KMS-11 (cell line): Measurements from ENCODE around the gene DONSON.

Experiments used
- H2AFZ ChIP-seq: fragments of 200-600 bp; sonication (generic); 2 replicates; pipeline ENCODE4 v1.6.1; 2016; ENCODE audit warnings: antibody characterized with exemption, mixed run types, low read depth
- H3K27ac ChIP-seq: fragments of 200-600 bp; sonication (generic); 2 replicates; pipeline ENCODE4 v1.6.1; 2016; ENCODE audit warnings: mild to moderate bottlenecking, mixed run types
- H3K27me3 ChIP-seq: fragments of 200-600 bp; sonication (generic); 2 replicates; pipeline ENCODE4 v1.6.1; 2017; ENCODE audit warnings: mild to moderate bottlenecking, low read depth, mixed run types, moderate library complexity; ENCODE audit not compliant: insufficient read depth
- H3K36me3 ChIP-seq: fragments of 200-600 bp; sonication (generic); 2 replicates; pipeline ENCODE4 v1.6.1; 2017; ENCODE audit warnings: mild to moderate bottlenecking, mixed run types; ENCODE audit not compliant: insufficient read depth
- H3K4me1 ChIP-seq: fragments of 200-600 bp; sonication (generic); 2 replicates; pipeline ENCODE4 v1.6.1; 2016; ENCODE audit warnings: mild to moderate bottlenecking, low read depth, mixed run types; ENCODE audit not compliant: poor library complexity, severe bottlenecking
- H3K4me2 ChIP-seq: fragments of 200-600 bp; sonication (generic); 2 replicates; pipeline ENCODE4 v1.7.0; 2016; ENCODE audit warnings: mild to moderate bottlenecking, mixed run types
- H3K4me3 ChIP-seq: fragments of 200-600 bp; sonication (generic); IDR thresholded peaks from 2 replicates; pipeline ENCODE4 v1.6.1; 2017; ENCODE audit warnings: low read depth, low read length, mixed read lengths; ENCODE audit not compliant: insufficient read depth
- H3K79me2 ChIP-seq: fragments of 200-600 bp; sonication (generic); 2 replicates; pipeline ENCODE4 v1.6.1; 2016; ENCODE audit warnings: low read depth, mixed run types; ENCODE audit not compliant: insufficient read depth
- H3K9ac ChIP-seq: fragments of 200-600 bp; sonication (generic); 2 replicates; pipeline ENCODE4 v1.6.1; 2016; ENCODE audit warnings: mild to moderate bottlenecking, mixed run types
- H4K20me1 ChIP-seq: fragments of 200-600 bp; sonication (generic); 2 replicates; pipeline ENCODE4 v1.6.1; 2016; ENCODE audit warnings: mild to moderate bottlenecking, mixed run types; ENCODE audit not compliant: insufficient read depth
- TF ChIP-seq, protein P1 (sequence below): fragments of 200-600 bp; sonication (generic); conservative IDR thresholded peaks from 2 replicates; pipeline ENCODE4 v1.6.1; 2017; ENCODE audit warnings: low read depth, mild to moderate bottlenecking, antibody characterized with exemption, low read length, moderate library complexity, mixed read lengths

DONSON gene

DNA sequence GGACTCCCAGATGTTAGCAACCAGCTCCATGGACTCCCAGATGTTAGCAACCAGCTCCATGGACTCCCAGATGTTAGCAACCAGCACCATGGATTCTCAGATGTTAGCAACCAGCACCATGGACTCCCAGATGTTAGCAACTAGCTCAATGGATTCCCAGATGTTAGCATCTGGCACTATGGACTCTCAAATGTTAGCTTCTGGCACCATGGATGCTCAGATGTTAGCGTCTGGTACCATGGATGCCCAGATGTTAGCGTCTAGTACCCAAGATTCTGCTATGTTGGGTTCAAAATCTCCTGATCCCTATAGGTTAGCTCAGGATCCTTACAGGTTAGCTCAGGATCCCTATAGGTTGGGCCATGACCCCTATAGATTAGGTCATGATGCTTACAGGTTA lies 36.8 kb downstream of the DONSON start:
- H3K4me3 ChIP-seq, result no peak overlapping the region
- no peak overlapping the region for H3K27ac ChIP-seq
- H3K27me3 ChIP-seq, result no peaks in the 10 kb centered on the region
- H3K4me2 ChIP-seq, result no peak overlapping the region
- H2AFZ ChIP-seq, result no peak overlapping the region
- H3K79me2 ChIP-seq, result peaks cover 98% of the 10 kb centered on the region
- TF ChIP-seq, protein P1, sequence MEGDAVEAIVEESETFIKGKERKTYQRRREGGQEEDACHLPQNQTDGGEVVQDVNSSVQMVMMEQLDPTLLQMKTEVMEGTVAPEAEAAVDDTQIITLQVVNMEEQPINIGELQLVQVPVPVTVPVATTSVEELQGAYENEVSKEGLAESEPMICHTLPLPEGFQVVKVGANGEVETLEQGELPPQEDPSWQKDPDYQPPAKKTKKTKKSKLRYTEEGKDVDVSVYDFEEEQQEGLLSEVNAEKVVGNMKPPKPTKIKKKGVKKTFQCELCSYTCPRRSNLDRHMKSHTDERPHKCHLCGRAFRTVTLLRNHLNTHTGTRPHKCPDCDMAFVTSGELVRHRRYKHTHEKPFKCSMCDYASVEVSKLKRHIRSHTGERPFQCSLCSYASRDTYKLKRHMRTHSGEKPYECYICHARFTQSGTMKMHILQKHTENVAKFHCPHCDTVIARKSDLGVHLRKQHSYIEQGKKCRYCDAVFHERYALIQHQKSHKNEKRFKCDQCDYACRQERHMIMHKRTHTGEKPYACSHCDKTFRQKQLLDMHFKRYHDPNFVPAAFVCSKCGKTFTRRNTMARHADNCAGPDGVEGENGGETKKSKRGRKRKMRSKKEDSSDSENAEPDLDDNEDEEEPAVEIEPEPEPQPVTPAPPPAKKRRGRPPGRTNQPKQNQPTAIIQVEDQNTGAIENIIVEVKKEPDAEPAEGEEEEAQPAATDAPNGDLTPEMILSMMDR, result no peak
- no peak overlapping the region for H3K9ac ChIP-seq
- H3K4me1 ChIP-seq, result no peaks in the 10 kb centered on the region
- H3K36me3 ChIP-seq, result peaks cover 67% of the 10 kb centered on the region; the same call in 1 of the 2 replicates
- peaks cover 48% of the 10 kb centered on the region for H4K20me1 ChIP-seq

DNA sequence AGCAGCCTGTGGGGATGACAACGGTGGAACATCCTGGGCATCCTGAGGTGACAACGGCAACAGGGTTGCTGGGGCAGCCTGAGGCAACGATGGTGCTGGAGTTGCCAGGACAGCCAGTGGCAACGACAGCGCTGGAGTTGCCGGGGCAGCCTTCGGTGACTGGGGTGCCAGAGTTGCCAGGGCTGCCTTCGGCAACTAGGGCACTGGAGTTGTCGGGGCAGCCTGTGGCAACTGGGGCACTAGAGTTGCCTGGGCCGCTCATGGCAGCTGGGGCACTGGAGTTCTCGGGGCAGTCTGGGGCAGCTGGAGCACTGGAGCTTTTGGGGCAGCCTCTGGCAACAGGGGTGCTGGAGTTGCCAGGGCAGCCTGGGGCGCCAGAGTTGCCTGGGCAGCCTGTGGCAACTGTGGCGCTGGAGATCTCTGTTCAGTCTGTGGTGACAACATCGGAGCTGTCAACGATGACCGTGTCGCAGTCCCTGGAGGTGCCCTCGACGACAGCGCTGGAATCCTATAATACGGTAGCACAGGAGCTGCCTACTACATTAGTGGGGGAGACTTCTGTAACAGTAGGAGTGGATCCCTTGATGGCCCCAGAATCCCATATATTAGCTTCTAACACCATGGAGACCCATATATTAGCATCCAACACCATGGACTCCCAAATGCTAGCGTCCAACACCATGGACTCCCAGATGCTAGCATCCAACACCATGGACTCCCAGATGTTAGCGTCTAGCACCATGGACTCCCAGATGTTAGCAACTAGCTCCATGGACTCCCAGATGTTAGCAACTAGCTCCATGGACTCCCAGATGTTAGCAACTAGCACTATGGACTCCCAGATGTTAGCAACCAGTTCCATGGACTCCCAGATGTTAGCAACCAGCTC lies 37.5 kb downstream of the DONSON start:
- Histone ChIP-seq H3K4me1 (peaks cover 6% of the 10 kb centered on the region), H4K20me1 (peaks cover 54% of the 10 kb centered on the region), H3K4me3 (no peak overlapping the region), H3K36me3 (peaks cover 72% of the 10 kb centered on the region; the same call in 1 of the 2 replicates), H3K27ac (no peak overlapping the region), H3K4me2 (no peak overlapping the region), H3K9ac (no peak overlapping the region), H3K27me3 (no peaks in the 10 kb centered on the region), H3K79me2 (peaks cover 98% of the 10 kb centered on the region), H2AFZ (no peak overlapping the region)
- TF ChIP-seq, protein P1, result no peak

DNA sequence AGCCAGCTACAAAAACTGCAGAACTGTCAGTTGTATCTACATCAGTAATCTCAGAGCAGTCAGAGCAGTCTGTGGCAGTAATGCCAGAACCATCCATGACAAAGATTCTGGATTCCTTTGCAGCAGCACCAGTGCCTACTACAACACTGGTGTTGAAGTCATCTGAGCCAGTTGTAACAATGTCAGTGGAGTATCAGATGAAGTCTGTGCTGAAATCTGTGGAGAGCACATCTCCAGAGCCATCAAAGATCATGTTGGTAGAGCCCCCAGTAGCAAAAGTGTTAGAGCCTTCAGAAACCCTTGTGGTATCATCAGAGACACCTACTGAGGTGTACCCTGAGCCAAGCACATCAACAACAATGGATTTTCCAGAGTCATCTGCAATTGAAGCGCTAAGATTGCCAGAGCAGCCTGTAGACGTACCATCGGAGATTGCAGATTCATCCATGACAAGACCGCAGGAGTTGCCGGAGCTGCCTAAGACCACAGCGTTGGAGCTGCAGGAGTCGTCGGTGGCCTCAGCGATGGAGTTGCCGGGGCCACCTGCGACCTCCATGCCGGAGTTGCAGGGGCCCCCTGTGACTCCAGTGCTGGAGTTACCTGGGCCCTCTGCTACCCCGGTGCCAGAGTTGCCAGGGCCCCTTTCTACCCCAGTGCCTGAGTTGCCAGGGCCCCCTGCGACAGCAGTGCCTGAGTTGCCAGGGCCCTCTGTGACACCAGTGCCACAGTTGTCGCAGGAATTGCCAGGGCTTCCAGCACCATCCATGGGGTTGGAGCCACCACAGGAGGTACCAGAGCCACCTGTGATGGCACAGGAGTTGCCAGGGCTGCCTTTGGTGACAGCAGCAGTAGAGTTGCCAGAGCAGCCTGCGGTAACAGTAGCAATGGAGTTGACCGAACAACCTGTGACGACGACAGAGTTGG lies 38.4 kb downstream of the DONSON start:
- peaks cover 98% of the 10 kb centered on the region for H3K79me2 ChIP-seq
- TF ChIP-seq, protein P1, result no peak

DNA sequence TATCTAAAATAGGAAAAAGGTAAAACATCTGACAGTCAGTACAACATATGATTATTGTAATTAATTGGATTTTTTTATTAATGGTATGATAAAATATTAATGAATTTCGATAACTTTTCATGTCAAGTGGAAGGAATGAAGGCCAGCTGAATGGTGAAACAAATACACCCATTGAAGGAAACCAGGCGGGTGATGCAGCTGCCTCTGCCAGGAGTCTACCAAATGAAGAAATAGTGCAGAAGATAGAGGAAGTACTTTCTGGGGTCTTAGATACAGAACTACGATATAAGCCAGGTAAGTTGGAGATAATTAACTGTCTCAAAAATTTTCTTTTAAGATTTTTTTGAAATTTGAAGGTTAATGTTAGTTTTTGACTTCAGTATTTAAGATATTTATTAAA lies 42.4 kb downstream of the DONSON start:
- Histone ChIP-seq H3K4me1 (peaks cover 26% of the 10 kb centered on the region), H3K79me2 (peaks cover 88% of the 10 kb centered on the region), H3K36me3 (peaks cover 36% of the 10 kb centered on the region; the same call in 1 of the 2 replicates), H2AFZ (no peak overlapping the region), H3K27me3 (no peaks in the 10 kb centered on the region), H3K9ac (no peak overlapping the region), H3K27ac (no peak overlapping the region), H4K20me1 (peaks cover 49% of the 10 kb centered on the region), H3K4me3 (no peak overlapping the region), H3K4me2 (peak overlapping the region; percentile 87; the same call in 1 of the 2 replicates)
- TF ChIP-seq, protein P1, result no peak

More for the DNA sequence above, 38.4 kb downstream of the DONSON start:
- Histone ChIP-seq H3K4me2 (no peak overlapping the region), H3K4me3 (no peak overlapping the region), H3K27ac (no peak overlapping the region), H3K27me3 (no peaks in the 10 kb centered on the region), H3K36me3 (peaks cover 63% of the 10 kb centered on the region; the same call in 1 of the 2 replicates), H4K20me1 (peaks cover 55% of the 10 kb centered on the region), H3K9ac (no peak overlapping the region), H2AFZ (no peak overlapping the region), H3K4me1 (peaks cover 15% of the 10 kb centered on the region)
